C4-2B (cell line): ENCODE measurements around the gene DCUN1D5.

Experiments
- H3K27ac ChIP-seq: fragments of 450-650 bp; 2 replicates; pipeline ENCODE4 v1.5.1; 2017
- ZFX ChIP-seq: fragments of 450-650 bp; IDR thresholded peaks from 2 replicates; pipeline ENCODE4 v1.6.1; 2017
- TF ChIP-seq, protein P1 (sequence below): fragments of 450-650 bp; conservative IDR thresholded peaks from 2 replicates; pipeline ENCODE4 v1.5.1; 2017; ENCODE audit warnings: mild to moderate bottlenecking

The DCUN1D5 gene

DNA sequence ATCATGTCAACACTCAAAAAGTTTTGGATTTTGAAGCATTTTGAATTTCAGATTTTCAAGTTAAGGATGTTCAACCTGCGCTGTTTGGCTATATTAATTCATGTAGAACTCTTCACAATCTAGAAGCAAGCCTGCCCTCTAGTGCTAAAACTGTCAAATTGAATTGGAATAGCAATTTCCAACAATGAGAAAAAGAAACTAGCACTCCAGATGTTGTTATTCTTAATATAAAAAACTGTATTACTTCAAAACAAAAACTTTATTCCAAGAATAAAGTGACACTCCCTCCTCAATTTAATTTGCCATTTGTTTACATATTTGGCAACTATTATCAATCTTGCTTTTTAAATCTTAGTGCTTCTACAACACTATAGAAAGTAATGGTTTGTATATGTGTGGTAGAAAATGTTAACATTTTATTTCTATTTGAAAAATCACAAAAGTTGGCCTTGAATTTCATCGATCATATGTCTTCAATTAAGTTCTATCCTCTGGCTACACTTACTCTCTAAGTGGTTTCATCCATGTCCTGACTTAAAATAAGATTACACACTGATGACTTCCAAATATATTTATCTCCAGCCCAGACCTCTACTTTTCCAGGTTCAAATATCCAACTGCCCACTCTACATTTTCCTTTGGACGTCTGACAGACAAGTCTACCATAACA, 36.6 kb downstream of the DCUN1D5 start:
- H3K27ac ChIP-seq = no peak overlapping the region
- TF ChIP-seq ZFX = no peak
- TF ChIP-seq, protein P1, sequence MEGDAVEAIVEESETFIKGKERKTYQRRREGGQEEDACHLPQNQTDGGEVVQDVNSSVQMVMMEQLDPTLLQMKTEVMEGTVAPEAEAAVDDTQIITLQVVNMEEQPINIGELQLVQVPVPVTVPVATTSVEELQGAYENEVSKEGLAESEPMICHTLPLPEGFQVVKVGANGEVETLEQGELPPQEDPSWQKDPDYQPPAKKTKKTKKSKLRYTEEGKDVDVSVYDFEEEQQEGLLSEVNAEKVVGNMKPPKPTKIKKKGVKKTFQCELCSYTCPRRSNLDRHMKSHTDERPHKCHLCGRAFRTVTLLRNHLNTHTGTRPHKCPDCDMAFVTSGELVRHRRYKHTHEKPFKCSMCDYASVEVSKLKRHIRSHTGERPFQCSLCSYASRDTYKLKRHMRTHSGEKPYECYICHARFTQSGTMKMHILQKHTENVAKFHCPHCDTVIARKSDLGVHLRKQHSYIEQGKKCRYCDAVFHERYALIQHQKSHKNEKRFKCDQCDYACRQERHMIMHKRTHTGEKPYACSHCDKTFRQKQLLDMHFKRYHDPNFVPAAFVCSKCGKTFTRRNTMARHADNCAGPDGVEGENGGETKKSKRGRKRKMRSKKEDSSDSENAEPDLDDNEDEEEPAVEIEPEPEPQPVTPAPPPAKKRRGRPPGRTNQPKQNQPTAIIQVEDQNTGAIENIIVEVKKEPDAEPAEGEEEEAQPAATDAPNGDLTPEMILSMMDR = peak; percentile 85

DNA sequence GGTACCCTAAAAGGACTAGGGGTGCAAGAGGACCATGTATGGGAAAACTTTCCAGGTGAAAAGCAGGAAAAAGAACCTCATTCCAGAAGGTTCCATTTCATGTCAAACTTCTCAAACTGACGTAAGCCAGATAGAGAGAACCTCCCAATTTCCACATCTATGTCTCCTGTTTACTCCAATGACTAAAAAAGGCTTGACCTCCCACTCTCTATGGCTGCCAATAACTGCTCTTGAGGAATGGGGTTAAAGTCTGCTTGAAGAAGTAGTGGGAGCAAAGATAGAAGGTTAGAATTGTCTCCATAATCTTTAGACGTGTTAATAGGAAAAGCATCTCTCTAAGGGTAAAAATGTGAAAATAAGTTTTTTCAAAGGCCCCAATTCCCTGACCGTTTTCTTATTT, 38.0 kb downstream of the DCUN1D5 start:
- H3K27ac ChIP-seq = no peak overlapping the region
- no peak for TF ChIP-seq ZFX
- TF ChIP-seq, protein P1 = no peak

DNA sequence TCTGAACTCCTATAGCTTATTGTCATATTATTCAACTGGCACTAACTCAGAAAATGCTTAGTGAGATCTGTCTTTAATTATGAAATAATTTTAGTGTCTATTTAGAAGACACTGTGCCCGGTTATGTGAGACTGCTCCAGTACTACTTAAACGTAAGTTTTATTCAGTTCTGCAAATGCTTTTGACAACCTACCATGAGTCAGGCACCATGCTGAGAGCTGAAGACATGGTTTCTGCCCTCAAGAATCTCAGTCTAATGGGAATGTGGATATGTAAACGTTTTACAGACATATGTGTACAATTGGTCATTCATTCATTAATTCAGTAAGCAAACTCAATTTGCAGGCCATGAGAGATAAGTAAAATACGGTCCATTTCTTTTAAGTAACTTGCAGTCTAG, 40.0 kb downstream of the DCUN1D5 start:
- H3K27ac ChIP-seq = no peak overlapping the region; the same call in 1 of the 2 replicates
- TF ChIP-seq, protein P1 = no peak
- TF ChIP-seq ZFX = no peak

DNA sequence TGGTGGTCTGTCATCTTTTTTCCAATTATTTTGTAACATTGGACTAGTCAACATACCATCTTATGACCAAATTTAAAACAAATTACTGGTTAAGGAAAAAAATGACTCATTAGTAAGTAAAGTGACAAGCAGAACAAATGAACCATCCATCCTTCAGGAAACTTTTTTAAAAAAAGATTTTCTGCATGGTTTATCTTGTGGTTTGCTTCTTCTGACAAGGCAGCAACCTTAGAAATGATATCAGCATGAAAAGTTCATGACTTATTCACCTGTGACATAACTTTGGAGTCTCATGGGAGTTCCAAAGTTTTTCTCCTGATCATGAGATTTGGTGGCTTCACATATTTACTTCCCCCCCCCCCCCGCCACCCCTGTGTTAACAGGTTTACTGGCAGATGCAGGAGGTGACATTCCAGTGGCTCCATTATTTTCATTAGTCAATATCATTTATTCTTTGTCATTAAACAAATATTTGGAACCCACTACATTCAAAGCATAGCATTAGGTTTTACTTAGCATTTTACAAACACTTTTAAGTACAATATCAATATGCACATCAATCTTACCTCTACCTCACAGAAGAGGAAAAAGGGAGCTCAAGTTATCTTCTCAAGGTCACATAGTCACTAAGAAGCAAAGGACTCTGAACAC, 40.7 kb downstream of the DCUN1D5 start:
- no peak overlapping the region; the same call in 1 of the 2 replicates for H3K27ac ChIP-seq

DNA sequence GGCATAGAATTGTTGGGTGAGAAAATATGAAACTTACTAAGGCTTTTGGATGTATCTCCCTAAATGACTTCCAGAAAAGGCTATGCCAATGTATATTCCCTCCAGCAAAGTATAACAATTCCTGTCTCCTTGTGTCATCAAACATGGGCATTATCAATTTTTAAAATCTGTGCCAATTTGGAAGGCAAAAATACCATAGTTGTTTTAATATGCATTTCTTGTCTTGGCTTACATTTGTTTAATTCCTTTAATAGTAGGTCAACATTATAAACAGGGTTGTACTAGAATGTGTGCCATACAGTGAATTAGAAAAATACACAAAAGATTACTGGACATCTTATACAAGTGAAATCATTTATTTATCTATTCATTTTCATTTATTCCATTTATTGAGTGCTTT, 41.6 kb downstream of the DCUN1D5 start:
- TF ChIP-seq ZFX = no peak
- TF ChIP-seq, protein P1 = no peak
- no peak overlapping the region for H3K27ac ChIP-seq

More for the DNA sequence above, 40.7 kb downstream of the DCUN1D5 start:
- TF ChIP-seq ZFX = no peak
- TF ChIP-seq, protein P1 = no peak

DNA sequence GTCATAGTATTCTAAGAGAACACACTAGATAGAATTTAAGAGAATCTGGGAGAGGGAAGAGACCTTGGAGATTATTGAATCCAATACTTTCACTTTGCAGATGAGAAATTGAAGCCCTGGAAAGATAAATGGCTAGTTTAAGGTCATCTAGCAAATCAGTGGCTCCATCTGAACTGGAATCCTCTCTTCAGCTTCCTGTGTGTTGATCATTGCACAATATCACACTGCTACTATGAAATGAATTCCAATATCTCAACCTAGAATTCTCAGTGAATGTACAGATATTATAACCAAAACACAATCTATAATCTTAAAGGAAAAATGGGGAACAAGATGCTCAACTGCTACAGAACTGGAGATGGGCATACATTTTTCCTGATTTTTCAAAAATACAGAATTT, 44.1 kb downstream of the DCUN1D5 start:
- TF ChIP-seq, protein P1 = no peak
- TF ChIP-seq ZFX = no peak
- H3K27ac ChIP-seq = no peak overlapping the region

DNA sequence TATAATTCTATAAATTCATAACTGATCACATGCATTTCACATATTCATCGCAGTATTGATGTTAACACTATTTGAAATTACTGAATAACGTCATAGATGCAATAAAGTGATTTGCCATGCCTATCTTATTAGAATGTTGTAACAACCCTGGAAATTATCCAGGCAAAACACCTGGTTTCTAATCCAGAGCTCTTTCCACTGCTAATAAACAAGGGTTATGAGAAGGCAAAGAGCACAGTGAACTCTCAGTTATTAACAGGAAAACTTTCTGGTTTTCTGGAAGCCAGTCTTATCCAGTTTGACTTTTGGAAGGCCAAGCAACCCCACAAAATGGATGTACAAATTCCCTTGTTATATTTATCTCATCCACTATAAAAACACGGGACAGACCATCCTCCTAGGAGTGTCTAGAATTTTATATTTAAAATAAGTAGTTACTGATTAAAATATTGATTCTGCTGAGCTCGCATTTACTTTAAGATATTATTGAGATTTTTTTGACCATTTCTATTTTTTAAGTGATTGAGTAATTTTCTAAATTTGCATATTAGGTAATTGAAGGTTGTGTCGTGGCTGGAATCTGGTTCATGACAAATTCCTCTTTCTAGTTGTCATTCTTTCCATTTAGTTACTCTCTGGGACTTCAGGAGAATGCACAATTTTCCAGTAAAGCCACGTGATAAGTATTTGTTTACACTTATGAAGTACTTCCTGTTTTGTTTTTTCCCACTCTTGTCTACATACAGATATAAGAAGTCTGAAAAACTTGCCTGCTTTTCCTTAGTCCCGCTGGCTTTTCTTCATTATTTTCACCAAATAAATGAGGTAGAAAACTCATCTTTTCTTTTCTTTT, 47.9 kb downstream of the DCUN1D5 start:
- TF ChIP-seq, protein P1 = no peak
- no peak for TF ChIP-seq ZFX
- H3K27ac ChIP-seq = peak overlapping the region; percentile 14; the same call in 1 of the 2 replicates
